SK-N-SH (cell line): Measurements from ENCODE around the gene TAPBP. TPM values are rescaled to one million over a fixed set of nuclear protein-coding genes. Genes with fewer than 3 reads are reported as not detected.
A peak's percentile ranks its signal among the peaks of the same experiment; 100 is the strongest.
"Not testable (repeated sequence)": the region's sequence is repeated elsewhere in the genome, so short reads cannot be mapped to it uniquely, and the experiment has no call there.

ENCODE experiments used
- CTCF ChIA-PET: fragments of 300-600, 350-600 bp; formaldehyde crosslinking; extraction: SDS; loops from one replicate; lab custom pipeline; 2021; lab: Yijun Ruan, JAX
- POLR2A ChIA-PET: fragments of 350-600 bp; sonication (Branson Sonifier 250); formaldehyde crosslinking; extraction: SDS; loops from one replicate; lab custom pipeline; 2020; ENCODE audit warnings: antibody characterized with exemption, inconsistent platforms; lab: Yijun Ruan, JAX
- DNase-seq: peaks from one replicate; pipeline ENCODE4 v3.0.0; 2012
- H2AFZ ChIP-seq: fragments of 200-600 bp; sonication (generic); 2 replicates; pipeline ENCODE4 v1.8.1; 2016; ENCODE audit warnings: antibody characterized with exemption, mild to moderate bottlenecking, low read depth
- H3F3A ChIP-seq: fragments of 200-600 bp; sonication (generic); replicated peaks from 2 replicates; pipeline ENCODE3; 2016; ENCODE audit warnings: antibody characterized with exemption, mild to moderate bottlenecking; ENCODE audit not compliant: insufficient read depth
- H3K27ac ChIP-seq, 2 experiments: fragments of 200-500 bp in 1 of 2; fragments of 200-600 bp in 1 of 2; sonication (Bioruptor generic) in 1 of 2; sonication (generic), shearing (Covaris generic) in 1 of 2; 2 replicates each; pipeline versions ENCODE4 v1.5.1 to v1.6.1; 2014 to 2016; ENCODE audit warnings: low read depth in 2 of 2, inconsistent platforms in 1 of 2, low read length in 1 of 2, mild to moderate bottlenecking in 1 of 2, mixed read lengths in 1 of 2
- H3K27me3 ChIP-seq: fragments of 200-600 bp; sonication (generic), shearing (Covaris generic); 2 replicates; pipeline ENCODE4 v1.6.1; 2016; ENCODE audit warnings: mixed run types; ENCODE audit not compliant: insufficient read depth
- H3K36me3 ChIP-seq, 2 experiments: fragments of 200-500 bp in 1 of 2; fragments of 200-600 bp in 1 of 2; sonication (Bioruptor generic) in 1 of 2; sonication (generic) in 1 of 2; replicated peaks in 1 of 2; 2 replicates each; pipeline versions ENCODE3 to v1.5.1; 2014 to 2016; ENCODE audit warnings: low read length in 1 of 2, mild to moderate bottlenecking in 1 of 2; ENCODE audit not compliant: insufficient read depth in 2 of 2, control insufficient read depth in 1 of 2
- H3K4me1 ChIP-seq, 2 experiments: fragments of 200-500 bp in 1 of 2; fragments of 200-600 bp in 1 of 2; sonication (Bioruptor generic) in 1 of 2; sonication (generic), shearing (Covaris generic) in 1 of 2; 2 replicates each; pipeline versions ENCODE4 v1.5.1 to v1.6.1; 2014 to 2016; ENCODE audit warnings: low read depth in 1 of 2, low read length in 1 of 2, mixed run types in 1 of 2; ENCODE audit not compliant: insufficient read depth in 2 of 2, control insufficient read depth in 1 of 2
- H3K4me2 ChIP-seq: fragments of 200-600 bp; sonication (generic), shearing (Covaris generic); 2 replicates; pipeline ENCODE4 v1.6.1; 2017; ENCODE audit warnings: mixed run types
- H3K4me3 ChIP-seq, 2 experiments: fragments of 200-500 bp in 1 of 2; fragments of 200-600 bp in 1 of 2; sonication (Bioruptor generic) in 1 of 2; sonication (generic), shearing (Covaris generic) in 1 of 2; 2 replicates each; pipeline versions ENCODE4 v1.5.1 to v1.8.1; 2014 to 2016; ENCODE audit warnings: low read depth in 2 of 2, inconsistent platforms in 1 of 2, low read length in 1 of 2, mild to moderate bottlenecking in 1 of 2, mixed read lengths in 1 of 2, moderate library complexity in 1 of 2
- H3K79me2 ChIP-seq: fragments of 200-600 bp; sonication (generic); 2 replicates; pipeline ENCODE4 v1.8.1; 2017; ENCODE audit warnings: mild to moderate bottlenecking; ENCODE audit not compliant: insufficient read depth
- H3K9ac ChIP-seq: fragments of 200-600 bp; sonication (generic); 2 replicates; pipeline ENCODE4 v1.6.1; 2017; ENCODE audit warnings: mixed run types
- H3K9me2 ChIP-seq: fragments of 200-600 bp; sonication (generic); 2 replicates; pipeline ENCODE4 v1.6.1; 2017; ENCODE audit warnings: mixed run types
- H3K9me3 ChIP-seq: fragments of 200-600 bp; sonication (generic); 2 replicates; pipeline ENCODE4 v1.6.1; 2017; ENCODE audit warnings: mixed run types, mild to moderate bottlenecking, moderate library complexity
- H4K20me1 ChIP-seq: fragments of 200-600 bp; sonication (generic); 2 replicates; pipeline ENCODE4 v1.6.1; 2017; ENCODE audit warnings: mild to moderate bottlenecking, mixed run types; ENCODE audit not compliant: insufficient read depth
- EP300 ChIP-seq, 2 experiments: IDR thresholded peaks; 2 replicates each; pipeline versions ENCODE4 v1.4.0 to v1.6.1; 2012; ENCODE audit warnings: borderline replicate concordance in 1 of 2, low read depth in 1 of 2, low read length in 1 of 2
- MXI1 ChIP-seq: IDR thresholded peaks from 2 replicates; pipeline ENCODE4 v1.6.1; 2012; ENCODE audit warnings: mild to moderate bottlenecking, low read depth, low read length, improper control_type of control experiment
- NFIC ChIP-seq: IDR thresholded peaks from 2 replicates; pipeline ENCODE4 v1.4.0; 2012; ENCODE audit warnings: borderline replicate concordance
- POLR2AphosphoS5 ChIP-seq: IDR thresholded peaks from 2 replicates; pipeline ENCODE4 v1.6.1; 2012; ENCODE audit warnings: low read depth, low read length
- TCF12 ChIP-seq: IDR thresholded peaks from 2 replicates; pipeline ENCODE4 v1.4.0; 2012
- WGBS: methylation state at CpG from one replicate; pipeline ENCODE4 v1.1.6; 2017; ENCODE audit warnings: low lambda C conversion rate; 5-methylcytosine and 5-hydroxymethylcytosine counted together
- polyA plus RNA-seq, 3 experiments: library from polyadenylated mRNA; depleted of rRNA; stranded (reverse); fragments of >200 nt; gene quantifications; 2 replicates each; pipeline ENCODE4 v1.2.3, GENCODE V29; 2012
- TF ChIP-seq, protein P1 (sequence below): fragments of 150-350 bp; IDR thresholded peaks from 2 replicates; pipeline ENCODE4 v1.6.1; 2016; ENCODE audit warnings: mild to moderate bottlenecking, low read depth, low read length
- TF ChIP-seq, protein P2 (sequence below): IDR thresholded peaks from 2 replicates; pipeline ENCODE4; 2012
- TF ChIP-seq, protein P3 (sequence below): IDR thresholded peaks from 2 replicates; pipeline ENCODE4 v1.4.0; 2012; ENCODE audit warnings: low read depth, borderline replicate concordance

TAPBP gene
- 27.9 and 44.5 TPM in 2 replicates for polyA plus RNA-seq (2012; rRNA removed)
- 24.4 and 34.4 TPM in 2 replicates for polyA plus RNA-seq (2012; cell fraction: cytosol; rRNA removed)
- polyA plus RNA-seq (2012; cell fraction: nucleus; rRNA removed), result 84.8 and 160 TPM in 2 replicates

DNA sequence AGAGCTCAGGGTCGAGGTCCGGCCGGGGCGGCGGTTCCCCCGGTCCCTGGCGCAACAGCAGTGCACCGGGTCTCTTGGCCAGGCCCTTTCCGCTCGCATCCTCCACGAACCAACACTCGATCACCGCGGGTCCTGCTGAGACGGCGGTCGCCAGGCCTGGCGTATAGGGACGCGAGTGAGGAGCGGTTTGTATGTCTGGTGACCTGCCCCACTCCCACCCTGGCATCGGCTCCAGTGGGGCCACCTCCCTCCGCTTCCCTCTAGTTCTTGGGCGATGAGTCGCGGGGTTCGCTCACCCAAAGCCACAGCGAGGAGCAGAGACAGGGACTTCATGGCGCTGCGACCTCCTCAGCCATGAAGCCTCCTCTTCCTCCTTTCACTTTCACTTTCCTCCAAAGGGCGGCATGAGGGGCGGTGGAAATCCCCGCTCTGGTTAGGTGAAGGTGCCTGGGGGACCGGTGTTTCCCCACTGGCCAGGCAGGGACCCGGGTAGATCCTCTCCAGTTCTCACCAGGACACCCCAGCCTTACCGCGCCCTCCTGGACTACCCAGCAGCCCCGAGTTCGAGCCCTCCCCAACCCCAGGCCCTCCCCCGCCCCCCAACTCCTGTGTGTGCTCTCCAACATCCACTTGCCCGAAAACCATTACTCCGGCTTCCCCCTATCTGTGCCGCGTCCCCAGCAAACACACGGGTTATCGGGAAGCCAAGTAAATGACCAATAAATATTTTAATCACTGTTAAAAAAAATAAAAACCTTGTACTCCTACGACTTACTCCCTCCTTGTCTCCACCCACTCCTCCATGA lies at the start of gene TAPBP:
TSS of gene TAPBP (minus strand) at position 370 of the 806 bp plus-strand sequence. CDS start at position 333, 37 bp downstream.
- Histone ChIP-seq H3K4me1 (peaks cover 8 to 30% of the 10 kb centered on the region in 2 experiments; a peak in 1 of 4 replicates), H3K27ac (peak within 1 kb of the TSS; percentile 89 to 94), H3K79me2 (peaks cover 66% of the 10 kb centered on the region), H3K9me3 (no peaks in the 10 kb centered on the region), H3K4me2 (peak within 1 kb of the TSS; percentile 100), H3K36me3 (peaks cover 5 to 21% of the 10 kb centered on the region in 2 experiments), H3K27me3 (no peaks in the 10 kb centered on the region), H3F3A (peaks cover 17% of the 10 kb centered on the region), H3K9ac (peak within 1 kb of the TSS; percentile 96), H2AFZ (peak within 1 kb of the TSS; percentile 64), H4K20me1 (peaks cover 8% of the 10 kb centered on the region; the same call in 1 of the 2 replicates), H3K9me2 (no peaks in the 10 kb centered on the region), H3K4me3 (peak within 1 kb of the TSS; percentile 76 to 94)
- under 1% methylated on average over 19 of the region's 47 CpGs for WGBS
- TF ChIP-seq EP300 (IDR thresholded peaks at IDR 0.05; ENCODE audit: borderline replicate concordance in 1 of 2, low read depth in 1 of 2, low read length in 1 of 2) (no peak), MXI1 (0 out of 2 replicates have a peak, but pooled peaks have one; percentile 5), TCF12 (no peak), NFIC (peak; percentile 3; the same call in 1 of the 2 replicates), POLR2AphosphoS5 (peak; percentile 47; the same call in 1 of the 2 replicates)
- TF ChIP-seq, protein P1, sequence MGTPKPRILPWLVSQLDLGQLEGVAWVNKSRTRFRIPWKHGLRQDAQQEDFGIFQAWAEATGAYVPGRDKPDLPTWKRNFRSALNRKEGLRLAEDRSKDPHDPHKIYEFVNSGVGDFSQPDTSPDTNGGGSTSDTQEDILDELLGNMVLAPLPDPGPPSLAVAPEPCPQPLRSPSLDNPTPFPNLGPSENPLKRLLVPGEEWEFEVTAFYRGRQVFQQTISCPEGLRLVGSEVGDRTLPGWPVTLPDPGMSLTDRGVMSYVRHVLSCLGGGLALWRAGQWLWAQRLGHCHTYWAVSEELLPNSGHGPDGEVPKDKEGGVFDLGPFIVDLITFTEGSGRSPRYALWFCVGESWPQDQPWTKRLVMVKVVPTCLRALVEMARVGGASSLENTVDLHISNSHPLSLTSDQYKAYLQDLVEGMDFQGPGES, result no peak
- TF ChIP-seq, protein P2, sequence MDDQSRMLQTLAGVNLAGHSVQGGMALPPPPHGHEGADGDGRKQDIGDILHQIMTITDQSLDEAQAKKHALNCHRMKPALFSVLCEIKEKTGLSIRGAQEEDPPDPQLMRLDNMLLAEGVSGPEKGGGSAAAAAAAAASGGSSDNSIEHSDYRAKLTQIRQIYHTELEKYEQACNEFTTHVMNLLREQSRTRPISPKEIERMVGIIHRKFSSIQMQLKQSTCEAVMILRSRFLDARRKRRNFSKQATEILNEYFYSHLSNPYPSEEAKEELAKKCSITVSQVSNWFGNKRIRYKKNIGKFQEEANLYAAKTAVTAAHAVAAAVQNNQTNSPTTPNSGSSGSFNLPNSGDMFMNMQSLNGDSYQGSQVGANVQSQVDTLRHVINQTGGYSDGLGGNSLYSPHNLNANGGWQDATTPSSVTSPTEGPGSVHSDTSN, result no peak; the same call in 1 of the 2 replicates
- TF ChIP-seq, protein P3, sequence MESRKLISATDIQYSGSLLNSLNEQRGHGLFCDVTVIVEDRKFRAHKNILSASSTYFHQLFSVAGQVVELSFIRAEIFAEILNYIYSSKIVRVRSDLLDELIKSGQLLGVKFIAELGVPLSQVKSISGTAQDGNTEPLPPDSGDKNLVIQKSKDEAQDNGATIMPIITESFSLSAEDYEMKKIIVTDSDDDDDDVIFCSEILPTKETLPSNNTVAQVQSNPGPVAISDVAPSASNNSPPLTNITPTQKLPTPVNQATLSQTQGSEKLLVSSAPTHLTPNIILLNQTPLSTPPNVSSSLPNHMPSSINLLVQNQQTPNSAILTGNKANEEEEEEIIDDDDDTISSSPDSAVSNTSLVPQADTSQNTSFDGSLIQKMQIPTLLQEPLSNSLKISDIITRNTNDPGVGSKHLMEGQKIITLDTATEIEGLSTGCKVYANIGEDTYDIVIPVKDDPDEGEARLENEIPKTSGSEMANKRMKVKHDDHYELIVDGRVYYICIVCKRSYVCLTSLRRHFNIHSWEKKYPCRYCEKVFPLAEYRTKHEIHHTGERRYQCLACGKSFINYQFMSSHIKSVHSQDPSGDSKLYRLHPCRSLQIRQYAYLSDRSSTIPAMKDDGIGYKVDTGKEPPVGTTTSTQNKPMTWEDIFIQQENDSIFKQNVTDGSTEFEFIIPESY, result no peak
- DNase-seq, result peak; percentile 75
- POLR2A ChIA-PET, result interaction anchor here (0.6 to 2.2 kb wide), 4 partner anchors 12 to 117 kb away, joined by 3 to 14 read pairs (median 3); partner anchors contain the start of gene RGL2
- CTCF ChIA-PET, result interaction anchor here (2.1 to 3.5 kb wide), 2 partner anchors 15 to 31 kb away, joined by 9 to 26 read pairs; partner anchors contain the start of gene RGL2

DNA sequence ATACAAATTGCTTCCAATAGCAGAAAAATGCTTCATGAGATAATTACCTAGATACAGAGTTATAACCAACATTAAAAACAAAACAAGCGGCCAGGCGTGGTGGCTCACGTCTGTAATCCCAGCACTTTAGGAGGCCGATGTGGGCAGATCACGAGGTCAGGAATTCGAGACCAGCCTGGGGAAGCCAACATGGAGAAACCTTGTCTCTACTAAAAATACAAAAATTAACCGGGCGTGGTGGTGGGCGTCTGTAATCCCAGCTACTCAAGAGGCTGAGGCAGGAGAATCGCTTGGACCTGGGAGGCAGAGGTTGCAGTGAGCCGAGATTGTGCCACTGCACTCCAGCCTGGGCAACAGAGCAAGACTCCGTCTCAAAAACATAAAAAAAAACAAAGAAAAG lies 49.6 kb upstream of the TAPBP start:
- 93% methylated on average over 12 of the region's 12 CpGs for WGBS
- CTCF ChIA-PET, result interaction anchor here (1.1 to 1.3 kb wide), 2 partner anchors 11 to 27 kb away, joined by 3 to 4 read pairs; no protein-coding TSS in a partner anchor

More for the DNA sequence above, 49.6 kb upstream of the TAPBP start:
- H3K4me1 ChIP-seq, H3K9me2 ChIP-seq, H3K9ac ChIP-seq, H3K27me3 ChIP-seq, H4K20me1 ChIP-seq, H3F3A ChIP-seq, H3K79me2 ChIP-seq, DNase-seq, H3K9me3 ChIP-seq, H3K4me2 ChIP-seq, H2AFZ ChIP-seq, H3K36me3 ChIP-seq, H3K27ac ChIP-seq, H3K4me3 ChIP-seq: not testable (repeated sequence)
- POLR2A ChIA-PET, result interaction anchor here (0.7 kb wide), 1 partner anchor 821 kb away, joined by 4 read pairs; no protein-coding TSS in a partner anchor
